GM13977 (cell line): ENCODE measurements around the gene FBXO31.

Source experiments
- DNase-seq: peaks from one replicate; pipeline ENCODE4 v3.0.0; 2012; ENCODE audit warnings: low spot score
- CTCF ChIP-seq: IDR thresholded peaks from 2 replicates; pipeline ENCODE4 v1.5.1; 2012; ENCODE audit warnings: mild to moderate bottlenecking, control low read depth; ENCODE audit not compliant: insufficient read depth; ENCODE audit errors: extremely low read depth, missing control alignments
- in situ Hi-C: fragments of 300-500 bp; cut with MboI; formaldehyde crosslinking; loops from one replicate; pipeline ENCODE4 v1.12.0; 2022; ENCODE audit warnings: low sequenced_read_pairs, low pct_unique_long_range_greater_than_20kb, mixed read lengths, inconsistent platforms; ENCODE audit not compliant: unreplicated experiment

Gene FBXO31

GRCh38 chr16:87375426-87376135, 8.0 kb downstream of the FBXO31 start:
- TF ChIP-seq CTCF = no peak
- in situ Hi-C loops = no loop called here
- no peak for DNase-seq

- no peak for DNase-seq
- no peak for TF ChIP-seq CTCF
- in situ Hi-C loops = no loop called here
Observed at GRCh38 chr16:87374313-87374712, 9.3 kb downstream of the FBXO31 start.

GRCh38 chr16:87372305-87372704, 11.3 kb downstream of the FBXO31 start:
- no peak for TF ChIP-seq CTCF
- in situ Hi-C loops = no loop called here
- DNase-seq = no peak

- DNase-seq = no peak
- TF ChIP-seq CTCF = no peak
- in situ Hi-C loops = no loop called here
Observed at GRCh38 chr16:87371261-87371866, 12.2 kb downstream of the FBXO31 start.

- TF ChIP-seq CTCF = no peak
- DNase-seq = no peak
- in situ Hi-C loops = no loop called here
Observed at GRCh38 chr16:87369796-87370719, 13.5 kb downstream of the FBXO31 start.

GRCh38 chr16:87369117-87369765, 14.3 kb downstream of the FBXO31 start:
- in situ Hi-C loops = no loop called here
- no peak for TF ChIP-seq CTCF
- DNase-seq = no peak
